ENCODE results near the gene TMEM163.

Gene TMEM163

GRCh38 chr2:134690629-134691215 lies 28.1 kb downstream of the TMEM163 start:
- DNase-seq = no peak

DNA sequence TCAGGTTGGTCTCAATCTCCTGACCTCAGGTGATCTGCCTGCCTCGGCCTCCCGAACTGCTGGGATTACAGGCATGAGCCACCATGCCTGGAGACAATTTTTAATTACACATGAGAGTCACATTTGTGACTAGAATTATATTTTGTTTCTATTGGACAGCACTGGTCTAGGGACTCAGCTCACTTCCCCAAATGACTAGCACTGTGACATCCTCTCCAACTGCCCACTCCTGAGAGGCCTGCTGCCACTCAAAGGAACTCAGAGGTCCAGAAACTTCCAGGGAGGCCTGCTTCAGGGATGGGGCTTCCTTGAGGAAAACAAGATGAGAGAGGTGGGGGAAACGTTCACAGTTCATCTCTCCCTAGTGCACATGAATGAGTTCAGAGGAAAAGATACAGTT lies 29.5 kb downstream of the TMEM163 start:
- DNase-seq = peak; percentile 6

DNA sequence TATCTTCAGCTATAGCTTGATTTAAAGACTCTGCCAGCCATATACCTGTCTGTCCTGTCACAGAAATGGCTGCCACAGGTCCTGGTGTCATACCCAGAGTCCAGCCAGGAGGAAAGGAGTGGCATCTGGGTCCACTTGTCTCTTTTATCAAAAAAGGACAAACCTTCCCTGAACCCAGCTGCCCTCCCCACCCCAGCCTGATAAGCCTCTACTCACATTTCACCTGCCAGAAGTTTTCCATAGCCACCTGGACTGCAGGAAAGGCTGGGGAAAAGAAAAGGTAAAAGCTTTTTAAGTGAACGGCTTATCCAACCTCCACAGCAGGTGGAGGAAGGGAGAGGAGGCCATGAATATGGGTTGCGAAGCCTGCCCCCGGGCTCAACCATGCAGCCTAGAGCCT lies 32.8 kb downstream of the TMEM163 start:
- DNase-seq = no peak

DNA sequence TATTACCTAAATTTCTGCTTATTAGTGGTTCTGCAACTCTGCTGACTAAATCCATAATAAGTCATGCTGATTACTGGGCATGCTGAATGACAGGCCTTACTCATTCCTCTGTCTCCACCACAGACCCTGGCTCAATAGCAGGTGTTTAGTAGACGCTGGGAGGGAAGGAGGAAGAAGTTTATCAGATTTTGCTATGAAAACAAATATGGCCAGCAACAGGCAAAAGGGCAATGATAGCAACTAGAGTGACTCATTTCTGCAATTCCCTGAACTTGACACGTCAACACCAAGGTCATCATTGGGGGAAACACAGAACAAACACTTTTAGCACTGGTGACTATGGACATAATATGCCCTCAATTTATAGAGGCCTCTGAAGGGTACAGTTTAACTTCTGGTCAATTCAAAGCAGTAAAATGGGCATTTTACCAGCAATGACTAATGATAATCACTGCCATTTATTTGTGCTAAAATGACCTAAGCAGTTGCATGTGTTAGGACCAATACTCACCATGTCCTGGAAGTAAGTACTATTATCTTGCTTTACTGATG lies 35.2 kb downstream of the TMEM163 start:
- peak; percentile 86 for DNase-seq

GRCh38 chr2:134682726-134683125 lies 36.1 kb downstream of the TMEM163 start:
- no peak for DNase-seq

- no peak for DNase-seq
Measured at GRCh38 chr2:134681201-134681600, 37.6 kb downstream of the TMEM163 start.

DNA sequence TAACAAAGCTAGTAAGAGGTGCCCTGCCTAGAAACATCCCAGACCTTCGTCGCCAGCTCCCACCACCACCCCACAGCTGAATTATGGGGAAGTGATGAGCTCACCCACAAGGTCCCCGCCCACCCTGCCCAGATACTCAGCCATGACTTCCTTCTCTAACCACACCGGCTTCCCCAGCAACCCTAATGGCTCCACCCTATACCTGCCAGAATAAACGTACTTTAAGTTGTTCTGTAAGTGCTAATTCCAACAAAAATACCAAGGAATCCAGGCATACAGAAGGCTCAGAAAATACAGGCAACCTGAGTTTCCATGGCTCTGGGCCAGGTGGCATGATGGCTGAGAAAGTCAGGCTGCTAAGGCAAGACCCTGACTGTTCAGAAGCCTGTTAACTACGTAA lies 39.1 kb downstream of the TMEM163 start:
- DNase-seq = peak; percentile 44

DNA sequence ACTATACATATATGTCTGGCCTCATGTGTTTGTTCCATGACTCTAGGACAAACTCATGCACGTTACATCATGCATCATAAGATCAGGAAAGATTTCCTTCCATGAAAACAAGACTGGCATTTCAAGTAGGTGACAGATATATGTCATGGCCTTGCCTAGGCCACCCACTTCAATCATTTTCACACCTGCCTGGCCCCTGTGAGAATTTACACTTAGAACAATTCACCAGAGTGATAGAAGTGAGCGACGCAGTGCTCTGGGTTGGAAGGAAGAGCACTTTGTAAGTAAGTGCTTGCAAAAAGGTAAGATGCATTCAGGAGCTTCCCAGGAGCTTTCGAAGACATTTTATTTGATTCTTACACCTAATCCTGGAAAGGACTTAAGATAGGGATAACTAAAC lies 39.5 kb downstream of the TMEM163 start:
- DNase-seq = no peak

- DNase-seq = no peak
Measured at GRCh38 chr2:134677856-134678756, 40.7 kb downstream of the TMEM163 start.

GRCh38 chr2:134676960-134677359 lies 41.8 kb downstream of the TMEM163 start:
- DNase-seq = no peak

DNA sequence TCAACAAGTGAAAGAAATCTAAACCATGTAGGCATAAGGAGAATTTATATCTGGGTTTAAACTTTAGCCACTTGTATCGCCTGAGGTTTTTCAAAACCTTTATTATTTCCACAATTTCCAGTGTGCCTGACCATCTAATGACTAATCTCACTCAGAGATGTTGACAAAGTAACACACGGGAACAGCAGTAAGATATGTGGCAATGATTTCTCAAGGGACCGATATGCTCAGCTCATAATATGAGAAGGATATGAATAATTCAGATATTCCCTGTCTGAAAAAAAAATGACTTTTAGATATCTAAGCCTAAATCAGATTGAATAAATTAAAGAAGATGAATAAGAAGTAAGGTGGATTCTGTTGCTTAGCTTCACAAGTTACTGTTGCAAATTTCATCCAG lies 43.5 kb downstream of the TMEM163 start:
- DNase-seq = no peak

DNA sequence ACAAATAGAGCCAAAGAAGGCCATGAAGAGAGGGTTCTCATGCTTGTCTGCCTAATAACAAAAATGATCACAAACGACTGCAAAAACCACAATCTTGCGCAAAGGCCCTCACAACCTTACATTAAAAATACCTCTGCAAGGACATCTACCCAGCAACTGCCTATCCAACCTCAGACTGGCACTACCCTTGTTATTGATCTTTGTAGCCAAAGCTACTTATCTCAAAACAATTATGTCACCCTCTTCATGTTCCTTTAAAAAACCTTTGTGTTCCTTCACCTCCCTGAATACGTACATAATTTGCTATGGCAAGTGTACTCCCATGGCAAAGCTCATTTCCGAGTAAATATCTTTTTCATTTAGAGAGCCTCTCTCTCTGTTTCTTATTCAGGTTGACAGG lies 44.1 kb downstream of the TMEM163 start:
- no peak for DNase-seq

DNA sequence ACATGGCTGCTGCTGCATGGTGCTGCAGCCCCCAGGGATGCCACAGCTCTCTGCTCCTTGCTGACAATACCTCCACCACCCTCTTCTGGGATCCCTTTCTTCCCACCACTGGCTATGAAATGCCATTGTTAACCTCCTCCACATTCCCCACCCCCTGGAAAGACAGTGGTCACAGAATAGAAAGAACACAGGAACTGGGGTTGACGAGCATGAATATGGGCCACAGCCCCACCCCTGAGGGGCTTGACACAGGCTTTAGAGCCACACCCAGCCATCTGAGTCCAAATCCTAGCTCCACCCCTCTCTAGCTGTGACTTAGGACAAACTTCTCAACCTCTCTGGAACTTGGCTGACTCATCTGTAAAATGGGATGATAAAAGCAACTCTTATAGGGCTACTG lies 47.3 kb downstream of the TMEM163 start:
- DNase-seq = no peak

- no peak for DNase-seq
Measured at GRCh38 chr2:134670955-134671354, 47.8 kb downstream of the TMEM163 start.

GRCh38 chr2:134669731-134670669 lies 48.8 kb downstream of the TMEM163 start:
- DNase-seq = peak; percentile 29

- no peak for DNase-seq
Measured at GRCh38 chr2:134668821-134669220, 50.0 kb downstream of the TMEM163 start.

- no peak for DNase-seq
Measured at GRCh38 chr2:134667541-134667940, 51.3 kb downstream of the TMEM163 start.

GRCh38 chr2:134667081-134667480 lies 51.7 kb downstream of the TMEM163 start:
- no peak for DNase-seq

- DNase-seq = no peak
Measured at GRCh38 chr2:134665727-134666506, 52.9 kb downstream of the TMEM163 start.

DNA sequence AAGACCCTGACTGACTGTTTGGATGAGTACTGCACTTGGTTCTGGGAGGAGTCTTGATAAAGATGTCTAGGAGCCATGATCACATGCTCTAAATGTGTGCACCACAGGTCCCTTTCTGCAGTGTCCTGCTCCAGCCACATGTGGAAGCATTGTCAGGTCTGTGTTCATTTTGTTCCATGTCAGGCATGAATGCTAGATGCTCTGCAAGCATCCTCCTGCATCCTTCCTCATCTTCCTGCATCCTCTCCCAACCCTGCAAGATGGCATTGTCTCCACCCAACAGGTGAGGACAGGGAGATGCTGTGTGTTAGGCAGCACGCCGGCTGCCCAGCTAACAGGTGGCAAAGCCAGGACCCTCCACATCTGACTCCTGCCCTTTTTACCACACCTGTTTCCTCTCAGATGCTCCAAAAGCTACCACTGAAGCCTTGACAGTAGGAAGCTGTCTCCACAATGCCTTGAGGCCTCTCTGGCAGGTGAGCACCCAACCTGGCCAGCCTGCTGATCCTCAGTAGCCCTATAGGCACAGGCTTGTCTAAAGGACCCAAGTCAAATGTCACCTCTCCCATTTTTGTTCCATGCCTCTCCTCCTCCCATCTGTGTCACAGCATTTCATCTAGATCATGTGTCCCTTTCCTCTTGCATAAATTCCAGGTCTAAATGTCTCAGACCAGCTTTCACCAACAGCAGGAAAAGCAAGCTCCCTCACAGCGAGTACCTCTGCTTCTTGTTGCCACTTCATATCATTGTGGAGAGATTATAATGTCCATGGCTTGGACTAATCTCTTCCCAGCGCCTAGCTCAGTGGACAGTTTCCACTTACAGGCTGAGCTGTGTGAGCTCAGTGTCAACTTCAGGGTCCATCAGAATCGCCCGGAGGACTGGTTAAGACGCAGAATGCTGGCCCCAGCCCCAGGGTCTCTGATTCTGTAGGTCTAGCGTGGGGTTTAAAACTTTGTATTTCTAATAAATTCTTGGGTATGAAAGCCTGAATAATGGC lies 55.0 kb downstream of the TMEM163 start:
- no peak for DNase-seq

GRCh38 chr2:134662751-134663150 lies 56.0 kb downstream of the TMEM163 start:
- DNase-seq = no peak
